Heart left ventricle (tissue), 13 donors: ENCODE results near the gene TIGD2.

Experiments used
- POLR2A ChIP-seq, 2 donors: fragments of 450-650 bp; IDR thresholded peaks; one replicate each; pipeline ENCODE4 v1.6.1; 2017; ENCODE audit warnings: antibody characterized with exemption in 2 of 2, mild to moderate bottlenecking in 2 of 2, moderate library complexity in 2 of 2
- TF ChIP-seq, protein P1 (sequence below), 12 donors: fragments of 200-600 bp; sonication (generic) in 4 of 12; IDR thresholded peaks; one replicate each; pipeline versions ENCODE4 v1.5.0 to v1.8.0; 2018 to 2022; ENCODE audit warnings: antibody characterized with exemption in 12 of 12, mild to moderate bottlenecking in 5 of 12
- donor health status: ischemic (EF 13 %, LVEDD 7.1; RV severe dilation, severe dysfunction).
- donor health status: DM: no; HTN: yes; CAD: no.
- donor health status: DM: no; HTN: no; CAD: no.
- donor health status: ischemic (EF 25% LVEDD 6.9; RV normal size, moderate dysfunction).
- donor health status: ischemic (EF 25% LVEDD 5.7; RV mildly dilated, moderate dysfunction).
- donor health status: ischemic (EF 35%, LVEDD 5.7; RV mildly dilated, moderate dysfunction).
- donor health status: nonischemic (EF 11% LVEDD 7.7; RV severe dilation, severe dysfunction).
- donor health status: DM: yes; HTN: yes; CAD: no.
- donor health status: PGD.
- donor health status: ischemic (EF 29% LVEDD 5.4; RV normal size, mild dysfunction).
- donor health status: nonischemic (EF 23%, LVEDD 6.1; RV moderate dilation, normal function).

DNA sequence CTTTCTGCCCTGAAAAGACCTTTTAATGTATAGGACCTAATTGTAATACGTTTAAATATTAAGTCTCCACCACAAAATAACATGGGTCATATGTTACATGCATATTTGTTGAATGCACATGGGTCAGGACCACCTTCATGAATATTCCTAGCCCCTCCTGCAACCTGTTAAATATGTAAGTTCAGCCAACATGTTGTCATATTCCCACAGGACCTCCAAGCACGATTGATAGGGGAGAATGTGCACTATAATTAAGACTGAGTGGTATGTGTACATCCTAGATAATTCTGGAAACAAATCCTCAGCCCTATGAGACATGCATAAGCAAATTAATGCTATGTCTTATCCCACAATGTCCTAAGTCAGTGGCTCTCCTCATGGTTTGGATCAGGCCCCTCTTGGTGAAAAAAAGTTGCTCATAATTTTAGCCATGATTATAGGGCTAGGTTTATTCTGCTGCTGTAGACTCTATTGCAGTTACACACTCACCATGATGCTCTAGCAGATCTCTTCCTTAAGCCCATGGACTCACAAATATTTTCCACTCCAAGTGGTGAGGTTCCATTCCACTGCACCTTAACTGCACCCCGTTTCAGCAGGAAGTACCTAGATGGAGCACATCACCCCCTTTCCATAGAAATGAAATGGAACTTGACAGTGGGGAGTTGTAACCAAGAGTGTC, 10.2 kb downstream of the TIGD2 start:
- no peak for TF ChIP-seq POLR2A (IDR thresholded peaks at IDR 0.05)
- TF ChIP-seq, protein P1, sequence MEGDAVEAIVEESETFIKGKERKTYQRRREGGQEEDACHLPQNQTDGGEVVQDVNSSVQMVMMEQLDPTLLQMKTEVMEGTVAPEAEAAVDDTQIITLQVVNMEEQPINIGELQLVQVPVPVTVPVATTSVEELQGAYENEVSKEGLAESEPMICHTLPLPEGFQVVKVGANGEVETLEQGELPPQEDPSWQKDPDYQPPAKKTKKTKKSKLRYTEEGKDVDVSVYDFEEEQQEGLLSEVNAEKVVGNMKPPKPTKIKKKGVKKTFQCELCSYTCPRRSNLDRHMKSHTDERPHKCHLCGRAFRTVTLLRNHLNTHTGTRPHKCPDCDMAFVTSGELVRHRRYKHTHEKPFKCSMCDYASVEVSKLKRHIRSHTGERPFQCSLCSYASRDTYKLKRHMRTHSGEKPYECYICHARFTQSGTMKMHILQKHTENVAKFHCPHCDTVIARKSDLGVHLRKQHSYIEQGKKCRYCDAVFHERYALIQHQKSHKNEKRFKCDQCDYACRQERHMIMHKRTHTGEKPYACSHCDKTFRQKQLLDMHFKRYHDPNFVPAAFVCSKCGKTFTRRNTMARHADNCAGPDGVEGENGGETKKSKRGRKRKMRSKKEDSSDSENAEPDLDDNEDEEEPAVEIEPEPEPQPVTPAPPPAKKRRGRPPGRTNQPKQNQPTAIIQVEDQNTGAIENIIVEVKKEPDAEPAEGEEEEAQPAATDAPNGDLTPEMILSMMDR (IDR thresholded peaks at IDR 0.05), result no peak
